Left kidney (tissue), 2 donors: Measurements from ENCODE around the gene SSH2. TPM values are rescaled to one million over a fixed set of nuclear protein-coding genes. Genes with fewer than 3 reads are reported as not detected.

Source experiments
- DNase-seq: peaks from one replicate; pipeline ENCODE4 v3.0.0-alpha.2; 2013
- polyA plus RNA-seq: library from polyadenylated mRNA; unstranded; fragments of 120-200 nt; gene quantifications from one replicate; pipeline ENCODE4 v1.2.1, GENCODE V29; 2013; ENCODE audit not compliant: insufficient read length

Gene SSH2
- polyA plus RNA-seq, 1 donor, result 19.9 TPM

- DNase-seq, result peak; percentile 73
Observed at GRCh38 chr17:29778956-29779811, 150.8 kb downstream of the SSH2 start.

- no peak for DNase-seq
Observed at GRCh38 chr17:29777663-29778062, 152.4 kb downstream of the SSH2 start.

- DNase-seq, result no peak
Observed at GRCh38 chr17:29776026-29776425, 154.0 kb downstream of the SSH2 start.

- DNase-seq, result no peak
Observed at GRCh38 chr17:29772981-29773380, 157.0 kb downstream of the SSH2 start.

GRCh38 chr17:29771546-29771945 is 158.5 kb downstream of the SSH2 start:
- peak; percentile 21 for DNase-seq

- no peak for DNase-seq
Observed at GRCh38 chr17:29769225-29769624, 160.8 kb downstream of the SSH2 start.

GRCh38 chr17:29766796-29767327 is 163.2 kb downstream of the SSH2 start:
- DNase-seq, result no peak

- DNase-seq, result no peak
Observed at GRCh38 chr17:29764748-29765147, 165.3 kb downstream of the SSH2 start.

- DNase-seq, result no peak
Observed at GRCh38 chr17:29764217-29764616, 165.8 kb downstream of the SSH2 start.

- DNase-seq, result no peak
Observed at GRCh38 chr17:29763273-29763672, 166.8 kb downstream of the SSH2 start.

- DNase-seq, result peak; percentile 77
Observed at GRCh38 chr17:29761040-29761761, 168.8 kb downstream of the SSH2 start.

- no peak for DNase-seq
Observed at GRCh38 chr17:29760279-29761039, 169.6 kb downstream of the SSH2 start.

- DNase-seq, result no peak
Observed at GRCh38 chr17:29758255-29758654, 171.8 kb downstream of the SSH2 start.

- no peak for DNase-seq
Observed at GRCh38 chr17:29757788-29758187, 172.2 kb downstream of the SSH2 start.

GRCh38 chr17:29753845-29754439 is 176.1 kb downstream of the SSH2 start:
- no peak for DNase-seq

- no peak for DNase-seq
Observed at GRCh38 chr17:29749045-29749825, 180.8 kb downstream of the SSH2 start.

GRCh38 chr17:29748400-29748799 is 181.6 kb downstream of the SSH2 start:
- no peak for DNase-seq

- no peak for DNase-seq
Observed at GRCh38 chr17:29747660-29748059, 182.4 kb downstream of the SSH2 start.

- DNase-seq, result no peak
Observed at GRCh38 chr17:29746669-29747068, 183.4 kb downstream of the SSH2 start.

GRCh38 chr17:29744121-29744520 is 185.9 kb downstream of the SSH2 start:
- no peak for DNase-seq

- DNase-seq, result no peak
Observed at GRCh38 chr17:29742210-29742513, 187.9 kb downstream of the SSH2 start.
